ENCODE results near the gene NUDT4. TPM values are rescaled to one million over a fixed set of nuclear protein-coding genes. Genes with fewer than 3 reads are reported as not detected.

Gene NUDT4
- total RNA-seq, 2 donors from 2014 or later, result 30.3 to 32.8 TPM

GRCh38 chr12:93438266-93439050 is 60.7 kb downstream of the NUDT4 start:
- Mint-ChIP-seq H3K27ac (peak overlapping the region; percentile 25 to 73), H3K4me3 (peak overlapping the region; percentile 98), H3K9me3 (no peaks in the 10 kb centered on the region), H3K27me3 (no peaks in the 10 kb centered on the region), H3K36me3 (peaks cover 6% of the 10 kb centered on the region), H3K4me1 (ENCODE audit: low read depth in 2 of 2) (peaks cover 53 to 74% of the 10 kb centered on the region in 2 donors)
- DNase-seq (ENCODE audit: low spot score), result no peak
- no peak for ATAC-seq

GRCh38 chr12:93440043-93440835 is 62.5 kb downstream of the NUDT4 start:
- ATAC-seq, result no peak
- peaks cover 6% of the 10 kb centered on the region for H3K36me3 Mint-ChIP-seq
- DNase-seq (ENCODE audit: low spot score), result no peak

GRCh38 chr12:93441081-93441616 is 63.4 kb downstream of the NUDT4 start:
- Mint-ChIP-seq H3K4me1 (ENCODE audit: low read depth in 2 of 2) (peaks cover 48 to 60% of the 10 kb centered on the region in 2 donors), H3K9me3 (no peaks in the 10 kb centered on the region), H3K4me3 (peak overlapping the region; percentile 98), H3K36me3 (peaks cover 6% of the 10 kb centered on the region), H3K27me3 (no peaks in the 10 kb centered on the region), H3K27ac (peak overlapping the region; percentile 98 to 99)
- ATAC-seq (peak; percentile 28 to 36), DNase-seq (ENCODE audit: low spot score) (peak; percentile 72)

More at GRCh38 chr12:93440043-93440835, 62.5 kb downstream of the NUDT4 start:
- Mint-ChIP-seq H3K4me1 (ENCODE audit: low read depth in 2 of 2) (peaks cover 49 to 66% of the 10 kb centered on the region in 2 donors), H3K4me3 (peak overlapping the region; percentile 98), H3K27me3 (no peaks in the 10 kb centered on the region), H3K27ac (peak overlapping the region; percentile 97 to 98), H3K9me3 (no peaks in the 10 kb centered on the region)

- peak within 1 kb of the TSS; percentile 100 for H3K4me3 Mint-ChIP-seq
- peak; percentile 94 to 96 for ATAC-seq
- H3K36me3 Mint-ChIP-seq, result peaks cover 6% of the 10 kb centered on the region
- no peaks in the 10 kb centered on the region for H3K9me3 Mint-ChIP-seq
- peaks cover 41 to 53% of the 10 kb centered on the region in 2 donors for H3K4me1 Mint-ChIP-seq (ENCODE audit: low read depth in 2 of 2)
- peak; percentile 98 for DNase-seq (ENCODE audit: low spot score)
- peak within 1 kb of the TSS; percentile 98 to 99 for H3K27ac Mint-ChIP-seq
- no peaks in the 10 kb centered on the region for H3K27me3 Mint-ChIP-seq
Observed at GRCh38 chr12:93441617-93442410, 64.1 kb downstream of the NUDT4 start, which contains the start of gene UBE2N. UBE2N (minus strand) TSS chr12:93441947; CDS start chr12:93441884, 63 bp downstream.

GRCh38 chr12:93442411-93443340 is 65.0 kb downstream of the NUDT4 start:
- peaks cover 0 to 2% of the 10 kb centered on the region in 2 donors for H3K27me3 Mint-ChIP-seq
- H3K4me1 Mint-ChIP-seq (ENCODE audit: low read depth in 2 of 2), result peaks cover 34 to 45% of the 10 kb centered on the region in 2 donors
- H3K4me3 Mint-ChIP-seq, result peak overlapping the region; percentile 100
- DNase-seq (ENCODE audit: low spot score) (no peak), ATAC-seq (no peak)
- no peaks in the 10 kb centered on the region for H3K9me3 Mint-ChIP-seq
- peak overlapping the region; percentile 97 to 99 for H3K27ac Mint-ChIP-seq
- H3K36me3 Mint-ChIP-seq, result peaks cover 6% of the 10 kb centered on the region

- Mint-ChIP-seq H3K4me1 (ENCODE audit: low read depth in 2 of 2) (peaks cover 26 to 36% of the 10 kb centered on the region in 2 donors), H3K36me3 (peaks cover 6% of the 10 kb centered on the region), H3K9me3 (no peaks in the 10 kb centered on the region), H3K27me3 (peaks cover 0 to 2% of the 10 kb centered on the region in 2 donors), H3K4me3 (no peak overlapping the region), H3K27ac (no peak overlapping the region)
- DNase-seq (ENCODE audit: low spot score) (no peak), ATAC-seq (no peak)
Observed at GRCh38 chr12:93443576-93443975, 65.9 kb downstream of the NUDT4 start.

GRCh38 chr12:93447555-93448290 is 70.0 kb downstream of the NUDT4 start:
- peaks cover 3 to 7% of the 10 kb centered on the region in 2 donors for H3K4me1 Mint-ChIP-seq (ENCODE audit: low read depth in 2 of 2)
- H3K4me3 Mint-ChIP-seq, result no peak overlapping the region

GRCh38 chr12:93448796-93449195 is 71.1 kb downstream of the NUDT4 start:
- Mint-ChIP-seq H3K4me1 (ENCODE audit: low read depth in 2 of 2) (no peaks in the 10 kb centered on the region), H3K36me3 (no peaks in the 10 kb centered on the region), H3K4me3 (no peak overlapping the region), H3K27me3 (peaks cover 0 to 5% of the 10 kb centered on the region in 2 donors), H3K9me3 (no peaks in the 10 kb centered on the region), H3K27ac (no peak overlapping the region)
- no peak for DNase-seq (ENCODE audit: low spot score)
- no peak for ATAC-seq

More at GRCh38 chr12:93447555-93448290, 70.0 kb downstream of the NUDT4 start:
- Mint-ChIP-seq H3K9me3 (no peaks in the 10 kb centered on the region), H3K27ac (no peak overlapping the region), H3K27me3 (peaks cover 0 to 5% of the 10 kb centered on the region in 2 donors), H3K36me3 (no peaks in the 10 kb centered on the region)
- DNase-seq (ENCODE audit: low spot score) (no peak), ATAC-seq (no peak)

GRCh38 chr12:93449277-93449676 is 71.6 kb downstream of the NUDT4 start:
- ATAC-seq, result no peak

GRCh38 chr12:93451423-93452158 is 73.9 kb downstream of the NUDT4 start:
- no peak for DNase-seq (ENCODE audit: low spot score)
- no peaks in the 10 kb centered on the region for H3K9me3 Mint-ChIP-seq
- no peak overlapping the region for H3K4me3 Mint-ChIP-seq
- no peaks in the 10 kb centered on the region for H3K36me3 Mint-ChIP-seq
- peaks cover 12 to 13% of the 10 kb centered on the region in 2 donors for H3K27me3 Mint-ChIP-seq
- no peak for ATAC-seq
- no peak overlapping the region for H3K27ac Mint-ChIP-seq
- H3K4me1 Mint-ChIP-seq (ENCODE audit: low read depth in 2 of 2), result no peaks in the 10 kb centered on the region

More at GRCh38 chr12:93449277-93449676, 71.6 kb downstream of the NUDT4 start:
- H3K4me1 Mint-ChIP-seq (ENCODE audit: low read depth in 2 of 2), result no peaks in the 10 kb centered on the region
- H3K9me3 Mint-ChIP-seq, result no peaks in the 10 kb centered on the region
- no peaks in the 10 kb centered on the region for H3K36me3 Mint-ChIP-seq
- H3K27ac Mint-ChIP-seq, result no peak overlapping the region
- H3K27me3 Mint-ChIP-seq, result peaks cover 5 to 10% of the 10 kb centered on the region in 2 donors
- DNase-seq (ENCODE audit: low spot score), result no peak
- H3K4me3 Mint-ChIP-seq, result no peak overlapping the region

GRCh38 chr12:93453633-93454032 is 75.9 kb downstream of the NUDT4 start:
- Mint-ChIP-seq H3K4me1 (ENCODE audit: low read depth in 2 of 2) (no peaks in the 10 kb centered on the region), H3K27ac (no peak overlapping the region), H3K9me3 (no peaks in the 10 kb centered on the region), H3K36me3 (no peaks in the 10 kb centered on the region), H3K27me3 (peaks cover 11 to 13% of the 10 kb centered on the region in 2 donors), H3K4me3 (no peak overlapping the region)
- no peak for DNase-seq (ENCODE audit: low spot score)
- ATAC-seq, result no peak
